ENCODE data around the gene TMEM196. TPM values are rescaled to one million over a fixed set of nuclear protein-coding genes. Genes with fewer than 3 reads are reported as not detected.

The TMEM196 gene
- total RNA-seq, 1 experiment from 2014 or later, result not detected

- H2AK5ac ChIP-seq (ENCODE audit: insufficient read length, low read length), result no peak overlapping the region
- no peak overlapping the region for H2BK15ac ChIP-seq (ENCODE audit: low read depth, low read length)
- no peak overlapping the region for H2AFZ ChIP-seq (ENCODE audit: low read length)
- Mint-ChIP-seq H3K27ac (no peak overlapping the region; a peak in 1 of 7 replicates), H3K9me3 (no peaks in the 10 kb centered on the region; a peak in 2 of 5 replicates), H3K4me3 (peak overlapping the region; percentile 64 to 86), H3K4me1 (peaks cover 20 to 23% of the 10 kb centered on the region in 2 experiments), H3K27me3 (ENCODE audit: low read depth) (peaks cover 49% of the 10 kb centered on the region), H3K36me3 (ENCODE audit: insufficient read depth in 1 of 3, low read depth in 3 of 3) (no peaks in the 10 kb centered on the region)
- no peaks in the 10 kb centered on the region; the same call in 1 of the 2 replicates for H3K4me1 ChIP-seq (ENCODE audit: insufficient read depth, low read length)
- H3K27me3 ChIP-seq (ENCODE audit: insufficient read depth, low read length), result peaks cover 6% of the 10 kb centered on the region; the same call in 1 of the 2 replicates
- H3K4me2 ChIP-seq (ENCODE audit: insufficient read depth, insufficient read length, low read length), result peak overlapping the region; percentile 97
- H3K79me1 ChIP-seq (ENCODE audit: insufficient read depth, low read depth, low read length, poor library complexity, severe bottlenecking), result no peaks in the 10 kb centered on the region
- TF ChIP-seq, protein P1, sequence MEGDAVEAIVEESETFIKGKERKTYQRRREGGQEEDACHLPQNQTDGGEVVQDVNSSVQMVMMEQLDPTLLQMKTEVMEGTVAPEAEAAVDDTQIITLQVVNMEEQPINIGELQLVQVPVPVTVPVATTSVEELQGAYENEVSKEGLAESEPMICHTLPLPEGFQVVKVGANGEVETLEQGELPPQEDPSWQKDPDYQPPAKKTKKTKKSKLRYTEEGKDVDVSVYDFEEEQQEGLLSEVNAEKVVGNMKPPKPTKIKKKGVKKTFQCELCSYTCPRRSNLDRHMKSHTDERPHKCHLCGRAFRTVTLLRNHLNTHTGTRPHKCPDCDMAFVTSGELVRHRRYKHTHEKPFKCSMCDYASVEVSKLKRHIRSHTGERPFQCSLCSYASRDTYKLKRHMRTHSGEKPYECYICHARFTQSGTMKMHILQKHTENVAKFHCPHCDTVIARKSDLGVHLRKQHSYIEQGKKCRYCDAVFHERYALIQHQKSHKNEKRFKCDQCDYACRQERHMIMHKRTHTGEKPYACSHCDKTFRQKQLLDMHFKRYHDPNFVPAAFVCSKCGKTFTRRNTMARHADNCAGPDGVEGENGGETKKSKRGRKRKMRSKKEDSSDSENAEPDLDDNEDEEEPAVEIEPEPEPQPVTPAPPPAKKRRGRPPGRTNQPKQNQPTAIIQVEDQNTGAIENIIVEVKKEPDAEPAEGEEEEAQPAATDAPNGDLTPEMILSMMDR (conservative IDR thresholded peaks at IDR 0.05), result no peak
- no peak overlapping the region for H3K14ac ChIP-seq (ENCODE audit: insufficient read depth, low read length)
- no peak overlapping the region for H3K9ac ChIP-seq (ENCODE audit: extremely low read depth, insufficient read length, low read length)
- H3K9me3 ChIP-seq (ENCODE audit: control insufficient read depth, low read depth, low read length), result no peaks in the 10 kb centered on the region
- H4K5ac ChIP-seq (ENCODE audit: insufficient read length, low read depth, low read length), result no peak overlapping the region
- H3K79me2 ChIP-seq (ENCODE audit: insufficient read depth, low read length), result no peaks in the 10 kb centered on the region
- no peak overlapping the region for H3K27ac ChIP-seq (ENCODE audit: insufficient read length, low read depth, low read length)
- no peak overlapping the region for H3K23ac ChIP-seq (ENCODE audit: insufficient read length, low read depth, low read length)
- no peak overlapping the region for H4K8ac ChIP-seq (replicated peaks; ENCODE audit: insufficient read length, low read depth, low read length)
- H3K18ac ChIP-seq (ENCODE audit: insufficient read length, low read depth, low read length), result no peak overlapping the region
- no peak overlapping the region for H4K91ac ChIP-seq (ENCODE audit: insufficient read length, low read depth, low read length)
- no peak overlapping the region for H3K56ac ChIP-seq (ENCODE audit: insufficient read length, low read depth, low read length)
- H3K4ac ChIP-seq (ENCODE audit: low read depth, low read length), result no peak overlapping the region
- no peak overlapping the region for H3T11ph ChIP-seq (ENCODE audit: low read length)
- no peak overlapping the region for H2BK5ac ChIP-seq (ENCODE audit: insufficient read length, low read length)
- H4K20me1 ChIP-seq (ENCODE audit: control insufficient read depth, insufficient read depth, insufficient read length), result no peaks in the 10 kb centered on the region
- H3K23me2 ChIP-seq (ENCODE audit: insufficient read length, low read depth, low read length, poor library complexity, severe bottlenecking), result peaks cover 14% of the 10 kb centered on the region
- no peak overlapping the region for H2BK120ac ChIP-seq (ENCODE audit: low read depth, low read length, poor library complexity, severe bottlenecking)
- H2BK12ac ChIP-seq (ENCODE audit: insufficient read length, low read depth, low read length), result no peak overlapping the region
- no CpG with 5 or more reads among the region's 17 CpGs for WGBS (ENCODE audit: extremely low coverage, insufficient read length, low lambda C conversion rate)
- DNase-seq, result peak; percentile 42
- no peak overlapping the region for H2BK20ac ChIP-seq (ENCODE audit: low read depth, low read length, poor library complexity, severe bottlenecking)
Measured at GRCh38 chr7:19772306-19772705, 1.1 kb downstream of the TMEM196 start.

Measured in H9 (cell line).